GM21825 (cell line): Measurements from ENCODE around the gene C10orf67.
"Not testable (repeated sequence)": the region's sequence is repeated elsewhere in the genome, so short reads cannot be mapped to it uniquely, and the experiment has no call there.

ENCODE experiments used
- ATAC-seq: cut with Tn5 transposase; IDR thresholded peaks from one replicate; pipeline ENCODE4 v1.9.1; 2021; ENCODE audit warnings: mild to moderate bottlenecking, moderate library complexity; ENCODE audit not compliant: unreplicated experiment

The C10orf67 gene

DNA sequence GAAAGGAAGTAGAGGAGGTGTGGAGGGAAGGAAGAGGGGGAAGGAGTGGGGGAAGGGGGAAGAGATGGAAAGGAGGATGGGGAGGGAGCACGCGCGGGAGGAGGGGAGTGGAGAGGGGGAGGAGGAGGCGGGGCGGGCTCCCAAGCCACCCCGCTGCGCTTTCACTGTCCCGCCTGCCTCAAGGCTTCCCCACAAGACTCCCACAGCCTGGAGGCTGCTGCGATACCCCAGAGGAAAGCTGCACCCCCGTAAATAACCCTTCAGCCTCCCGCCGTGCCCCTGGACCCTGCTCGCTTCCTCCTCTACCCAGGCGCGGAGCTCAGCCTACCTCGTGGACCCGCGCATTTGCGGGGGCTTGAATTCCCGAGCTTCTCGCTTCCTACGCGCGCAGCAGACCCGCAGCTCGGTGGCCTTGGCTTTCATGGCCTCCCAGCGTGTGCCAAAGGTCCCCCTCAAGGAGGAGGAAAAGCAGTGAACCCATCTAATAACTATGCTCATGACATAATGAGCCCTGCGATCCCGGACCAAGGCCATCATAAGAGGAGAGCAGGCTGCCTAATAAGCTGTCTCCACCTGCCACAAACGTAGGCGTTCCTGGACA lies at the start of gene C10orf67:
Gene C10orf67, minus strand, starts transcription at position 557 of the 601 bp plus-strand sequence. Its CDS starts 23 bp downstream, at position 534.
- no peak for ATAC-seq

DNA sequence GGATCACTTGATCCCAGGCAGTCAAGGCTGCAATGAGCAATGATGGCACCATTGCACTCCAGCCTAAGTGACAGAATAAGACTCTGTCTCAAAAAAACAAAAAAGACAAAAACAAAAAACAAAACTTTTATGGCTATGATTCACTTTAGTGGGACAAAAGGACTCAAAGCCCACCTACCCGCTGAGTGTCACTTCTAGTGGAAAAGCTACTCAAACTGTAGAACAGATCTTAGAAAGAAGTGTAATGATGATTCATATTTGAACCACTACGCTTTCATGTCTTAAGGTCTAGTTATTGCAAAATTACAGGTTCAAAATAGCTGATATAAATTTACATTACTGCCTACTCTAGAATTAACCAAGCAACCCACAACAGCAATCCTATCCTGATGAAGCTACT lies 47.2 kb upstream of the C10orf67 start:
- ATAC-seq = no peak

DNA sequence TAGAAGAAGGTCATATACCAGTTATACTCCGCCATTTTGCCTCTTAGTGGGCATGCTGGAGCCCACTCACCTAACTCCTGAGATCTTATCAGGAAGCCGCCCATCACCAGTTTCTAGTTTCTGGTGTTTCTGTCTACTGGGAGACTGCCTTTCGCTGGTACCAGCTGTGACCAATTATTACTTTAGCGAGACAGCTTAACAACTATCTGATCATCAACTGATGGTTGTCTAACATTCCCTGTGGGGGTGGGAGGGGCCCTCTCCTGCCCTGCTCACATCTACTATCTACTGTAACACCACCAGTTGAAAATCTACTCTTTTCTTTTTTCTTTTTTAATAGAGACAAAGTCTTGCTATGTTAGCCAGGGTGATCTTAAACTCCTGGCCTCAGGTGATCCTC lies 46.2 kb upstream of the C10orf67 start:
- no peak for ATAC-seq

DNA sequence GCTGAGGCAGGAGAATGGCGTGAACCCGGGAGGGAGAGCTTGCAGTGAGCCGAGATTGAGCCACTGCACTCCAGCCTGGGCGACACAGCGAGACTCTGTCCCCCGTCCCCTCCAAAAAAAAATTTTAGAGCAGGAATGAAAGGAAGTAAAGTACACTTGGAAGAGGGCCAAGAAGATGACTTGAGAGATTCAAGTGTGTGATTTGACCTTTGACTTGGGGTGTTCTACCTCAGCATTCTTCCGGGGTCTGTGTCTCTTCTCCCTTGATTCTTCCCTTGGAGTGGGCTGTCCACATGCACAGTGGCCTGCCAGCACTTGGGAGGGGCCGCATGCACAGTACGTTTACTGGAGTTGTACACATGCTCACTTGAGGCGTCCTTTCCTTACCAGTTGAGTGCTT lies 45.8 kb upstream of the C10orf67 start:
- ATAC-seq = not testable (repeated sequence)

DNA sequence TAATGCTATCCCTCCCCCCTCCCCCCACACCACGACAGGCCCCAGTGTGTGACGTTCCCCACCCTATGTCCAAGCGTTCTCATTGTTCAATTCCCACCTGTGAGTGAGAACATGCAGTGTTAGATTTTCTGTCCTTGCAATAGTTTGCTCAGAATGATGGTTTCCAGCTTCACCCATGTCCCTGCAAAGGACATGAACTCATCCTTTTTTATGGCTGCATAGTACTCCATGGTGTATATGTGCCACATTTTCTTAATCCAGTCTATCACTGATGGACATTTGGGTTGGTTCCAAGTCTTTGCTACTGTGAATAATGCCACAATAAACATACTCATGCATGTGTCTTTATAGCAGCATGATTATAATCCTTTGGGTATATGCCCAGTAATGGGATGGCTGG lies 42.9 kb upstream of the C10orf67 start:
- not testable (repeated sequence) for ATAC-seq

DNA sequence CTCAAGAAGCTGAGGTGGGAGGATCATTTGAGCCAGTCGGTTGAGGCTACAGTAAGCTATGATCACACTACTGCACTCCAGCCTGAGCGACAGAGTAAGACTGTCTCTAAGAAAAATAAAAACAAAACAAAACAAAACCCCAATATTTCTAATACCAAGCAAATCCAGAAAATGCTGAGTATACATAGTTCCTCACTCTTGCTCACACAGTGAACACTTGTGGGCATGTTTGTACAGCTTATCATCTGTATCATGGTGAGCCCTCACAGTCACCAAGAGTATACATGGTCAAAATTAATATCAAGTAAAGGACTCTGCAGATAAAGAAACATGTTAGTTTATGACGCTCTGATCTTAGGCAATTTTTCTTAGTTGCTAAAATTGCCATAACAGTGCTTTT lies 41.5 kb upstream of the C10orf67 start:
- no peak for ATAC-seq

DNA sequence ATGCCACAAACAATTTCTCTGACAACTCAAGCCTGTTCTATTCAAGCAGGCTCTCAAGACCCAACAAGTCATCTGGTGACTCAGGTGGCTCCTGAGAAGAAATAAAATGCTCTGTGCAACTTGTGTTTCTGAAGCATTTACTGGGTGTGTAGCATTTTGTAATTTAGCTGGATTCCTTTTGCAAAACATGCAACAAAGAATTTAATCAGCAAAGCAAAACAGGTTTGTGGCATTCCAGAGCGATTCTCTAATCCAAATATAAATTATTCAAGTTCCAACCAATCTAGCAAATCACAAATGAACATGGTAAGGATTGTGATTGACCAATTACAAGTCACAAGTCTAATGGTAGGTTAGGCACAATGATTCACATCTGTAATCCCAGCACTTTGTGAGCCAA lies 39.8 kb upstream of the C10orf67 start:
- ATAC-seq = no peak

DNA sequence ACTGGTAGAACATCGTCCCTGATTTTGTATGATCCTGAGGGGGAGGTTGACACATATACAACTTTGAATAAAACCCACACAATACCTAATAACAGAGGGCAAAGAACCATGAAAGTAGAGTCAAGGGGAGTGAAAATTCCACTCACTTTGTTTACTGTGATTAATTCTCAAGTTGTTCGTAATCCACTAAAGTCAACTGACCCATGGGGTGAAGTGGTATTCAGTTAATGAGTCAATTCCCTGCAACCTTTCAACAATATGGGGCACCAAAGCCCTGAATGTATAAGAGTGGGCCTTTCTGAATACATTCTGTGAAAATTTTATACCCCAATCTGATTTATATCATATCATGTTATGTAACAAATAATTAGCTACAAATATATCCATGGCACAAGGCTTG lies 39.0 kb upstream of the C10orf67 start:
- ATAC-seq = no peak

DNA sequence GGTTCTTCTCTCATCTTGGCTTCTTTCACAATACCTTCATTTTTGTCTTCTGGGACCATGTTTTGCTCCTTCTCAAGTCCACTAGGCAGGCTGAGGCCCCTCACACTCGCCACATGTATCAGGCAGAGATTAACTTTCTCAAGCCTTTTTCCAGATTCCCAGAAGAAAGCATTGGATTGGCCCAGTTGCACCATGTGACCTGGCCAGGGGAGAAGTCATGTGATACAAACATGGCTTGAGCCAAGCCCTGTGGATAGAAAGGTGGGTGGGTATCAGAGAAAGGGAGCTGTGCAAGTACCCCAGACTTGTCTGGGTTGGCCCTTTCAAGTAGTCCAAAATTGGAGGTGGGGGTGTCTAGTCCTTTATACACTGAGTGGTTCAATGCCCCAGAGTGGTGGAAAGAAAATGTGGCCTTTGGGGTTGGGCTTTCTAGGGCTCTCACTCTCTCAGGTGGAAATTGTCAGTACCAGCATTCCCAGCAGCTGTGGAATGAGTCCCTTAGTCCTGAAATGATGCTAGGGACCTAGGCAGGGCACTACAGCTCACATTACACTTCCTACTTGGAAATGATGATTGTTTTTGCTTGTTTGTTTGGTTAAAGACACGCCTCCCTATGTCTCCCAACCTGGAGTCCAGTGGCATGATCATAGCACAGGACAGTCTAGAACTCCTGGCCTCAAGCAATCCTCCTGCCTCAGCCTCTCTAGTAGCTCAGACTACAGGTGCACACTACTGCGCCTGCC lies 36.9 kb upstream of the C10orf67 start:
- ATAC-seq = no peak

DNA sequence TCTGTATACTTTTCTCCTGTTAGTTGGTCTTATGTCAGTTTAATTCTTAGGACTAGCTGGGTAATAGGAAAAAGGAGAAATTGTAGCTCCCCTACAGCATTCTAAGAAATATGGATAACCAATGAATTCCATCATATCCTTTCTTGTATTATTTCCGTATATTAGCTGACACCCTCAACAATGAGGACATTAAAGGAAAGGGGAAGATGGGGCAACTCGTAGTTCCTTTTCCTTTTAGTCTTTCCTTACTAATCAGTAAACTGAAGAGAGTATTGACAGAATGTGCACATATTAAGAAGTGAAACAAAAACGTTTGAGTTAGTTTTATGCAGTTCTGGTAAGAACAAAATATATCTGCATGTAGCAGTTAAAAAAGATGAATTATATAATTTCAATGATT lies 35.1 kb upstream of the C10orf67 start:
- no peak for ATAC-seq

DNA sequence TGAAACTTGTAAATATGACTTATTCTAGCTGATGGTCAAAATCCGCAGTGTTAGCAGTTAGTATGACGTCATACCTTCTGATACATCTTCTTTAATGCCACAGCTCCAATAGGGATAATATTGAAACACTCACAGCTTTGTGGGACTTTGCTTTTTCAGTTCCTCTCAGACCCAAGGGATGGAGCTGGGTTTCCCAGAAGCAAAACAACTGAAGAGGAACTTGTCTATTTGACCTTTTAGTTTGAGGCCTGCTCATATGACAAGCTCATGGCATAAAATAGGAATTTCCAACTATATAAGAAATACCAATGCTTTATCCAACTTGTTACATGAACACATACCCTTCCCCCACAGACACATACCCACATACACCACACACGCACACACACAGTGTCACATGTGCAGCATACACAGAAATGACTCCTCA lies 31.6 kb upstream of the C10orf67 start:
- ATAC-seq = no peak

DNA sequence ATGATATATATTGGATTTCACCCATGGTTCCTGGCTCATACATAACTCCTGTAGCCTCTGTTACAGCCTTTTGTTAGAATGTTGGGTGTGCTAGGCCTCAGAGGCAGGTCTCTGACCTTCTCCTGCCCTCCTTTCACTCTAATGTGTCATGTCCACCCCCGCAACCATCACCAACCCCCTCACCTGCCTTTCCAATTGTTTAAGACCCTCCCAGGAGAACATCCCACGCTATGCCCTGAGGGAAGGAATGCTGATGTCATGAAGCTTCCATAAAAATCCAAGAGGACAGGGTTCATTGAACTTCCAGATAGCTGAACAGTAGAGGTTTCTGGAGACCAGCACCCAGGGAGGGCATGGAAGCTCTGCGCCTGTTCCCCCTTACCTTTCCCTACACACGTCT lies 30.8 kb upstream of the C10orf67 start:
- no peak for ATAC-seq

DNA sequence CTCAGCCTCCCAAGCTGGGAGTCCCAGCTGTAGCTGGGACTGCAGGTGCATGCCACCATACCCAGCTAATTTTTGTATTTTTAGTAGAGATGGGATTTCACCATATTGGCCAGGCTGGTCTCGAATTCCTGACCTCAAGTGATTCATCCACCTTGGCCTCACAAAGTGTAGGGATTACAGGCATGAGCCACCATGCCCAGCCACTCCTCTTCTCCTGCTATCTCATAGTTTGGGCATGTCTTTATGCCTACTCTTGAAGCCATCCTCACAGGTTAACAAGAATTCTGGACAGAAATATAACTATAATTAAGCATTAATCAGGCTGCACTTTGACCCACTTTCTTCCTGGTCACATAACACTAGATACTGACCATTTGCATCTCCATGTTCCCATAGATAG lies 28.6 kb upstream of the C10orf67 start:
- ATAC-seq = no peak

DNA sequence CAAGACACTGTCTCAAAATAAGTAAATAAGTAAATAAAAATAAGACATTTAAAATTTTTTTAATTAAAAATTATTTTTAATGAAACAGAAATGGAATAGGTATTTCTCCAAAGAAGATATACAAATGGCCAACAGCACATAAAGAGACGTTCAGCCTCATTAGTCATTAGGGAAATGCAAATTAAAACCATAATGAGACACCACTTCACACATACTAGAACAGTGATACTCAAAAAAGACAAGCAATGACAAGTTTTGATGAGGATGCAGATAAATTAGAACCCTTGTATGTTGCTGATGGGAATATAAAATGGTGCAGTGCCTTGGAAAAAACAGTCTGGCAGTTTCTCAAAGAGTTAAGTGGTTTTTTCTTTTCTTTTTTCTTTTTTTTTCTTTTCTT lies 26.5 kb upstream of the C10orf67 start:
- no peak for ATAC-seq

DNA sequence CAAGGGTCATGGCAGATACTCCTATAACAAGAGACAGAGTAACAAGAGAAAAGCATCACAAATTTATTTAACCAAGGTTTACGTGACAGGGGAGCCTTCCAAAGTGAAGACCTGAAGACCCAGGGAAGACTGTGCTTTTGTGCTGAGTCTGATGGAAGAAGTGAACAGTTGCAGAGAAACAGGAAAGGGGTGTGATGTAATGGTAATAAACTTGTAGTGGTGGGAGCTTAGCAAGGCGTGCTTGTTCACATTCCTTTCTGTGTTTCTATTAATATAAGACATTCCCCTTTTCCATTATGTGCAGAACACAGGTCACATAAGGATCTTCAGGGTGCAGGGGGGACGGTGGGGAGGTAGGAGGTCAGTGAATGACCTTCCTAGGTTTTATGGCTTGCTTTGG lies 25.5 kb upstream of the C10orf67 start:
- no peak for ATAC-seq

DNA sequence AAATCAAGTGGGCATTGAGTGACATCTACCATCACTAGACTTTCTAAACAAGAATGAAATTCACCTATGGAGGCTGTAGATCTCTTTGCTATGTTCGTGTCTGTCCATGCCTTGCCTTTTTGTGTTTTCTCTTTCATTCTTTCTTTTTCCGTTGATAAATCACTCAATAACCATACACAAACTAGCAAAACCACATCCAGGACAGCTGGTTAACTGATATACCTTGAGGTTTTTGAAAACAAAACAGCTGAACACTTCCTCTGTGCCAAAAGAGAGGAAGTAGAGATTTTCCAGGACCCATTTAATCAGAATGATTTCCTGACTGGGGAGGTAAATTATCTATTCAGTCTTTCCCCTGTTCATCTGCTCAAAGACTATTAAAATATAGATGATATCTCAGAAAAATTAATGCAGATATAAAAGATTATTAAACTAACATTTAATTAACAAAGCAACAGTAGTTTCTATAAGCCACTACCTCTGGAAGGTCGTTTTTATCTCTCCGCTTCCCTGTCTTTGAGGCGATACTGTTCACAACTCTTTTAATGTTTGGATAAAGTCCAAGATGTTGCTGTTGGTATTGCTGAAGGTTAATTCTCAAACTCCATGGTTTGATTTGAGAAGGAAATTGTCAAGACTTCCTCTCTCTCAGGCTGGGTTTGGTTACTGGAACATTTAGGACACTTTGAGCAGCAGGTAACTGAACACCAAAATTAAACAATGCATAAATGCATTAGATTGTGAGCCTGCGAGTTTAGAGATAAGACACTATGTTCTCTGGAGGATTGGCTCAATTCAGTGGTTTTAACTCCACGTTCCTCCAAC lies 24.4 kb upstream of the C10orf67 start:
- ATAC-seq = peak; percentile 71

DNA sequence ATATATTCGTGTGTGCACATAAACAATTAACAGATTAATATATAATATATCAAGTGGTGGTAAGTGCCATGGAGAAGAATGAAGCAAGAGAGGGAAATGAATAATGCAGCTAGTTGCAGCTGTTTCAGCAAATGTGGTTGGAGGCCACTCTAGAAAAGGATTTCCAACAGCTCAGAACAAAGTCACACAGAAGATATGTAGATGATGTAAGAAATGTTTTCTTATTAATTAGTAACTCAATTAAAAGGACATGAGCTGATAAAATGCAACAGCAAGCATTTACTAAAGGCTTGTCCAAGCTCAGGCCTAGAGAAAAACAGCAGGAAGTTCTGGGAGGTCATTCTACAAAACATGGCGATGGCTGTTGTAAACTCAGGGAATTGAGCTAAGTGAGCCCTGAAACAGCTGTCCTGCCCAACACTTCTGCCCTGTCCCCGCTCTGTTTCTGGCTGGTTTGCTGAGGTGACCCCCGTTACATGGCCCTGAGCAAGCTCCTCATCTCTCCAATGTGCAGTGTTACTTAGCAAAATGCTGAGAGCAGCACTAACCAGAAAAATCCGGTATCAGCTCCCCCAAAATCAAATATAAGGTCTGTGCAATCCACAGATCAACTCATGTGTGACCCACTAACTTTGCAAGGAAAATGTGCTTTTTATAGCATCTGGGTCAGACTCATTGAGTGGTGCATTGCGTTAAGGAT lies 23.4 kb upstream of the C10orf67 start:
- peak; percentile 8 for ATAC-seq

DNA sequence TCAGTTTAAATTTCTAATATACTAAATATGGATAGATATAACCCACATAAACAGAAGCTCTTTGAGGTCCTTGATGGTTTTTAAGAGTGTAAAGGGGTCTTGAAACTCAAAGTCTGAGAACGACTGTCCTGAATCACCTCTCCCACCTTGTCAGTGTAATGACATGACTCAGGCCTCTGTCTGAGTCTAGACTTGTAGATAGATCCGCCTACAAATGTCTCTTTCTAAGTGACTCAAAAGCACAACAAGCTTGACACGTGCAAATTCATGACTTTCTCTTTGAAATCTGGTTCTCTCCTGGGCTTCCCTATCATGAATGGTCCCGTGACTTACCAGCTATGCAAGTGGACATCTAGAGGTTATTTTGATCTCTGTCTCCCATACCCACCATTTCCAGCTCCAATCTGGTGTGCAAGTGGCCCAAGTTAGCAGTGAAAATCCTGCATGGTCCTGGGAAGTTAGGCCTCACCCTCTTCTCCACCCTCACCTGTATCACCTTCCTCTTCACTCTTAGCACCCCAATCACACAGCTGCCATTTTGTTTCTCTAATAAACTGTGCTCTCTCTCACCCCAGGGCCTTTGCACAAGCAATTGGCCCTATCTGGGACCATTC lies 20.9 kb upstream of the C10orf67 start:
- peak; percentile 20 for ATAC-seq

DNA sequence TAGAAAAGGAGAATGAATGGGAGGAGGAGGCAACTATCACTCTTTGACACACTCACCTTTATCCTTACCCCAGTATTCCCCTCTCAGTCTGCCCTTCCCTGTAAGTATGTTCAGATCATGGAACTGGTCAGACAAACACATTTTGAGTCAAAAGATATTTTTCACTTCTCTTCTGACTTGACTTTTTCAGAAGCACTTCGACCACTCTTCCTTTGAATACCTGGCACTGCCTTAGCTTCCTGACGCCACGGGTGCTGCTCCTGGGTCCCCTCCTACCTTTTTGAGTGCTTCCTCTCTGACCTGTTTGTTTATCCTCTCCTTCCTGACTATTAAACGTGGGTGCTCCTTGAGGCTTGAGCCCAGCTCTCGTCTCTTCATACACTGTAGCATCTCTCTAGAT lies 19.8 kb upstream of the C10orf67 start:
- ATAC-seq = no peak

DNA sequence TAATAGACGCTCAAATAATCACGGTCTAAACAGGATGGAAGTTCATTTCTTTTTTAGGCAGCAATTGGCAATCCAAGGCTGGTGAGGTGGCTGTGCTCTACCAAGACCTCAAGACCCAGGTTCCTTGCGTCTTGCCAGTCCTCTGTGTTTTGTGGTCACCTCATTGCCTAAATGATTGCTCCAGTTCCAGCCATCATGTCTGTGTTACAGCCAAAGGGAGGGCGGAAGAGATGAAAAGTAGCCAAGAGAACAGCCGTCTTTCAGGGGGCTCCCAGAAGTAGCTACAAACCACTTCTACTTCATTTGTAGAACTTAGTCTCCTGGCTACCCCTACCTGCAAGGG lies 19.2 kb upstream of the C10orf67 start:
- ATAC-seq = no peak
